ENCODE data around the gene M1AP. TPM values are rescaled to one million over a fixed set of nuclear protein-coding genes. Genes with fewer than 3 reads are reported as not detected.

The M1AP gene, protein sequence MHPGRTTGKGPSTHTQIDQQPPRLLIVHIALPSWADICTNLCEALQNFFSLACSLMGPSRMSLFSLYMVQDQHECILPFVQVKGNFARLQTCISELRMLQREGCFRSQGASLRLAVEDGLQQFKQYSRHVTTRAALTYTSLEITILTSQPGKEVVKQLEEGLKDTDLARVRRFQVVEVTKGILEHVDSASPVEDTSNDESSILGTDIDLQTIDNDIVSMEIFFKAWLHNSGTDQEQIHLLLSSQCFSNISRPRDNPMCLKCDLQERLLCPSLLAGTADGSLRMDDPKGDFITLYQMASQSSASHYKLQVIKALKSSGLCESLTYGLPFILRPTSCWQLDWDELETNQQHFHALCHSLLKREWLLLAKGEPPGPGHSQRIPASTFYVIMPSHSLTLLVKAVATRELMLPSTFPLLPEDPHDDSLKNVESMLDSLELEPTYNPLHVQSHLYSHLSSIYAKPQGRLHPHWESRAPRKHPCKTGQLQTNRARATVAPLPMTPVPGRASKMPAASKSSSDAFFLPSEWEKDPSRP
- total RNA-seq (2014; rRNA removed; shearing (Covaris generic)): not detected in 2 replicates

DNA sequence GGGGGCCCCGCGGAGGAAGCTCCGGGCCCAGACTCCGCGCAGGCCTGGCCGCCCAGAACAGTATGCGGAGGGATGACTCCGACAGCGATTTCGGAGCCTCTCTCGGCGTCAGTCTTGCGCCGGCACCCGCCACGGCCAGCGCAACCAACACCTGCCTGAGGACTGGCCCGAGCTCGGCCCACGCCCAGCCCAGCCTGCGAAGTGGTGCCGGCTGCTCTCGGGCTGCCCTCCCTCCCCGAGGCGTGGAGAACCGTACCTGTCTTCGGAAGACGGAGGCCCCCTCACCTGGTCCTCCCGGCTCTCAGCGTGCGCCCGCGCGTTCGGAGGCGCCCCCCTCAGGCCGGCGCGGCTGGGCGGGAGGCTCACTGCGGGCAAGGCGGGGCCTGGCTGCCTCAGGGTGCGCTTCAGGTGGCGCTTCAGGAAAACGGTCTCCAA lies at the start of gene M1AP:
Gene M1AP, minus strand, starts transcription at position 322 of the 435 bp plus-strand sequence. CDS start 8,055 bp downstream, outside the sequence.
- no peak for DNase-seq (ENCODE audit: low spot score)

DNA sequence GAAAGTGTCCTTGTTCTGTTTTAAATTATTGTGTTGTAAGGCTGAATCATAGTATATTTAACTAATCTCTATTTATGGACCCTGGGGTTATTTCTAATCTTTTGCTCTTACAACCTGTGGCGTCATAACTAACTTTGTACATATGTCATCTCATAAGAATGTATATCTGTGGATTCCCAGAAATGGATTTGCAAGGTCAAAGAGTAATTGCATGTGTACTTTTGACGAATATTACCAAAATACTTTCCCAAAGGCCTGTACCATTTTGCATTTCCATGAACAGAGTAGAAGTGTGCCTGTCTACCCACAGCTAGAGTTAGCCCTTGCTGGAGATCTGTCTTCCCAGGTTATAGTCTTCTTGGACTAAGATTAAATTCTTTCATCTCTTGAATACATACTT lies 48.7 kb upstream of the M1AP start:
- no peak for DNase-seq (ENCODE audit: low spot score)

DNA sequence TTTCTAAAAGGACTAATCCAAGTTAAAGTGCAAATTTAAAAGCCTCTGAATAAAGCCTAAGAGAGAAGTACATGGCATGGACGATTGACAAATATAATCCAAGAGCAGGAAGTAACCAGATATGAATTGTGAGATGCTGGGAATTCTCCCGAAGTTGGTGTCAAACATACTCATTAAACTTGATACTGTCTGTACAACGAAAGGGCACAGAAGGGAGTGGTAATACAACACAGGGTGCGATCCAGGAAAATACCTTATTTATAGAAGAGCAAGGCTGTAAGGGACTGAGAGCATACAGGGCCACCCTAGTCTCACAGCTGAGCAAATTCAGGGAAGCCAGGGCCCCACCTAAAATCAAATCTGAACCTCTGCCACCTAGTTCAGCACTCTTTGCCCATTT lies 47.5 kb upstream of the M1AP start:
- DNase-seq (ENCODE audit: low spot score): no peak

DNA sequence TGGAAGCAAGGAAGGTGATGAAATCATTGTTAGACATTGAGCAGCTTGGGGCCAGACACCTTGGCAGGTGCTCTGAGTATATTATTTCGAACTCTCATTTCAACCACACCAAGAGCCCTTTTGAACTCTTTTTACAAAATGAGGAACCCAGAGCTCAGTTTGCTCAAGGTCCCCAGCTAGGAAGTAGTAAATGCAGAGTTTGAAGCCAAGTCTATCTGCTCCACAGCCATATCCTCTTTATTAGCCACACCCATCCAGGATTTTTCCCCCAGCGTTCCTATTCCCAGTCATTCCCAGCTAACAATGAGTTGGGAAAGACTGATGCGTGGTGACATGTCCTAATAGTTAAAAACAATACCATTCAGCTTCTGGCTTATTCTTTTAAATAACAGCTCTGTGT lies 46.2 kb upstream of the M1AP start:
- DNase-seq (ENCODE audit: low spot score): no peak

DNA sequence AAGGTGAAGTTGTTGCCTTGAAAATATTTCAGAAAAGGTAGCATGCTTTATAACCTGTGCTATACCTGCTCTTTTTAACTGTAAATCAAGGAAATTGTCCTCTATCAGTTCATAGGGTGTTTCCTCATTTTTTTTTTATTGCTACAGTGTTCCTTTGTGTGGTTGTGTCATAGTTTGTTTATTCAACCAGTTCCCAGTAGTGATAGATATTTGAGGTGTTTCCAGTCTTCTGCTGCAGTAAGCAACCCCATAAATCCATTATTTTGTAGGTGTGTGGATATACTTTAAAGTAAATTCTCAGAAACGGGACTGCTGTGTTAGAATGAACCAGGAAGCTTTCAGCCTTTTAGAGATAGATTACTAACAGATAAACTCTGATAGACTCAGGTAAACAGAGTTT lies 45.5 kb upstream of the M1AP start:
- no peak for DNase-seq (ENCODE audit: low spot score)

DNA sequence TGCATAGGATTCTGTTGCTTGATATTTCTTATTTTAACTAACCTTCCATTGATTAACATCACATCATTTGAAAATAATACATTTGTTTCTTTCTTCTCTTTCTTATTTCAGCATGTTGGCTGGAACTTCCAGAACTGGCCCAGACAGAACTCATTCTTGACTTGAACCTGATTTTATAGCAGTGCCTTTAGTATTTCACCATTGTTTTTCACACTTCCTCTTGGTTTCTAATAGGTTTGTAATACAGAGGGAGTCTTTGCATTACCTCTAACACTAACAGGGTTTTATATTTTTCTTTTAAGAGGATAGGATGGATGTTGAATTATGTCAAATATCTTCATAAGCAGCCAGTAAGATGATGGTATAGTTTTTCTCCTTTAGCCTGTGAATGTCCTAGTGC lies 45.1 kb upstream of the M1AP start:
- no peak for DNase-seq (ENCODE audit: low spot score)

DNA sequence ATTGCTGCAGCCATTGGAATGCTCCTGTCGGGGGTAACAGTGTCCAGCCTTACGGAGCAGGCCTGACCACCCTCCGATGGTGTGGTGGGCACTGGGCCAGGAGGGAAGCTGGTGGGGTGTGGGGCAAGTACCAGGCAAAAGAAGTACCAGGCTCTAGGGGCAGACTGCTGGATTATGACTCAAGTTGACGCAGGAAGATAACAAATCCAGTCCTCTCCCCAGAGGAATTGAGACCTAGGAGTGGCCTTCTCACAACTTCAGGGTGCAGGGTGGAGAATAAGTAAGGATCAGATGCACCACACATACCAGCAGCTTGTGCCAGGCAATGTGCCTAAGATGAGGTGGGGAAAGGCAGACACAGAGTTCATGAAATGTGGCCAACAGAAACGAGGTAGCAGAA lies 43.8 kb upstream of the M1AP start:
- DNase-seq (ENCODE audit: low spot score): no peak

DNA sequence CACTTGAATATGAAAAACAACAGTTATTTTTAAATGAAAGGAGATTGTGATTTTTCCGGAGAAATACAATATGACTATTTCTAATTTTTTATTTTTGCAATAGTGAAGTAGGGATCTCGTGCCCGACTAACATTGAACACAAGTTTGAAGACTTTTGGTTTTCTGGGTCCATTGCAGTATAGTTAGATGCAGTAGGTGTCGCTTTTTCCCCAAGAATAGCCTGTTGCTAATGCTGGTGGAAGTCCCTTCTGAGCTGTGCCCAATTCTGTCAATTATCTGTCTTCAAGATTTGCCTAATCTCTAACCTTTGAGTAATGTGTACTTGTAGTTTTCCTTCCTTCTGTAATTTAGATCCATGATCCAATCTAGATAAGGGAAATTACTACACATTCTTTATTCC lies 42.4 kb upstream of the M1AP start:
- peak; percentile 66 for DNase-seq (ENCODE audit: low spot score)

DNA sequence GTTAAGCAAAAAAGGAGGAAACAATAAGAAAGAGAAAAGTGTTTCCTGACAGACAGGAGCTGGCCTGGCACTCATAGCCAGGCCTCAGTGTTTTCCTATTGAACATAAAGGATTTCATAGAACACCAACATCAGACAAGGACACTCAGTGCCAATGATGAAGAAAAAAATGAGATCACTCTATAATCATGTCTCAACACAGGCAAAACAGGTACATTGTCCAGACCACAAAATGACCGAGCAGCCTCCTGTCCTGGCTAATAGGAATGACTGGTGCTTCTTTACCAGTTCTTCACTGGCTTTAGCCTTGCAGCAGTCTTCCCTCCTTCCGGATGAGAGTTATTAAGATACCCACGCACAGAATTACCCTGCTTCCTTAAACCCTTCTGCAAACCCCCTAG lies 41.5 kb upstream of the M1AP start:
- no peak for DNase-seq (ENCODE audit: low spot score)

DNA sequence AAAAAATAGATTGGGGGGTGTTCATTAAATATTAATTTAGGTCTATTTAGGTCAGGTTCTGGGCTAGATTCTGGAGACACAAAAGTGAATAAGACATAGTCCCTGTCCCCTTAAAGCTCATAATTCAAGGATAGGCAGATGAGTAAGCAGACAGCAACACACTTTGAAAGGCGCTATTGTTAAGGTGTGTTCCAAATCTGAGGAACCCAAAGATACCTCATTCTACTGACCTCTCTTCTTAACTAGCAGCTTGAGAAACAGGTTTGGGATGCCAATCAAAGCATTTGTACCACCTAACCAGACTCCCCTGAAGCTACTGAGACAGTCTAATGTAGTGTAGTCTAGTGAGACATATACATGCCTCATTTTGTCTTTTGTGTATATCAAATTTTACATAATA lies 40.8 kb upstream of the M1AP start:
- DNase-seq (ENCODE audit: low spot score): no peak

DNA sequence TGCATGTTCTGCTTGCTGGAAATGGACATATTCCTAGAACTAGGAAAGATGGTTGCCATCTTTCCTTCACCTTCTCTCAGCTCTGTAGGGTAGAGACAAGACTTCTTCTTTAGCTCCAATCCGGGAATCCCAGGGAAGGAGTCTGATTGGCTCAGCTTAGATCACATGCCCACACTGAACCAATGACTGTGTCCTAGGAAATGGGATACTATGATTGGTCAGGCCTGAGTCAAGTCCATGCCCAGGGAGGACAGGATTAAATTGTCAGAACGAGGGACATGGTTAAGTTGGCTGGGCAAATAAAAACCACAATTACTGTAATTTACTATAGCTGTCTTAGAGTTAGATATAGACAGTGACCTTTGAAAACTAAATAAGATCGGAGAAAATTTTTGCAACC lies 37.3 kb upstream of the M1AP start:
- no peak for DNase-seq (ENCODE audit: low spot score)

DNA sequence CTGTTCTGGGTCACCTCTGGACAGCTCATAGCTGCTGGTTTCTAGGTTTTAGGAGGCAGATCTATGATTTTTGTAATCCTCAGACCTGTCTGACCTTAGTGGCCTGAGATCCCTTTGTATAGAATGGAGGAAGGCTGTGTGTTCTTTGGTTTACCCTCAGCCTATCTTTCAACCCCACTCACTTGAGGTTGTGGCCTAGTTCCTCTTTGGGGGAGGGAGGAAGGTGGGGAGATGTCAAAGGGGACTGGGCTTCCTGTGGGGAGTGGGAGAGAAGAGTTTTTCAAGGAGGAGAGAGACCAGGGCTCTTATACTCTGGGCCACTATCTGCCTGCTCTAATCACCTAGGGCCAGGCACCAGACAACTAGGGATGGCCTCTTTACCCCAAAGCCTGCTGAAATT lies 34.4 kb upstream of the M1AP start:
- DNase-seq (ENCODE audit: low spot score): no peak

DNA sequence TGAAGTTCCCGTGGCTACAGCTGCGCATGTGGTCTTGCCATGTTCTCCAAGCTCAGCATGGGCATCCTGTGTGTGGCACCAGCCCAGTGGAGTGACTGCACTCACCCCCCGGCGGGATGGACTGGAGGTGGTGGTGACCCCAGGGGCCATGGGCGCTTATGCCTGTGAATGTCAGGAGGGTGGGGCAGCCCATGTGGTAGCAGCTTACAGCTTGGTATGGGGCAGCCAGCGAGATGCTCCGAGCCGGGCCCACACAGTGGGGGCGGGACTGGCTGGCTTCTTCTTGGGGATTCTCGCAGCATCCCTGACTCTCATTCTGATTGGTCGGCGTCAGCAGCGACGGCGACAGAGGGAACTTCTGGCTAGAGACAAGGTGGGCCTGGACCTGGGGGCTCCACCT lies 31.5 kb upstream of the M1AP start:
- no peak for DNase-seq (ENCODE audit: low spot score)

DNA sequence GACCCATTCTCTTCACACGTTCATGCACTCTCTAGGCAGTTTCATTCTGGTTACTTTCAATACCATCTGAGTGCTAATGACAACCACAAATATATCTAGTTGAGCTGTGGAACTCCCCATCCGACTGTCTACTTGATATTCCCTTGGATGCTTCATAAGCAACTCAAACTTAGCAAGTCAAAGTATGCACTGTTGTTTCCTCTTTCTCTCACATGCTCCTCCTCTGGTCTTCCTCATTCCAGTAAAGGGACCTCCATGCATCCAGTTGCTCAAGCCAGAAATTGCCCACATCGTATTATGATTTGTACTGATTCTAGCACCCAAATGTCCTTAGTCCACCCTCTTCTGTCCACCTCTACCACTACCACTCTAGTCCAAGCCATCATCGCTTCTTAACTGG lies 28.2 kb upstream of the M1AP start:
- no peak for DNase-seq (ENCODE audit: low spot score)

DNA sequence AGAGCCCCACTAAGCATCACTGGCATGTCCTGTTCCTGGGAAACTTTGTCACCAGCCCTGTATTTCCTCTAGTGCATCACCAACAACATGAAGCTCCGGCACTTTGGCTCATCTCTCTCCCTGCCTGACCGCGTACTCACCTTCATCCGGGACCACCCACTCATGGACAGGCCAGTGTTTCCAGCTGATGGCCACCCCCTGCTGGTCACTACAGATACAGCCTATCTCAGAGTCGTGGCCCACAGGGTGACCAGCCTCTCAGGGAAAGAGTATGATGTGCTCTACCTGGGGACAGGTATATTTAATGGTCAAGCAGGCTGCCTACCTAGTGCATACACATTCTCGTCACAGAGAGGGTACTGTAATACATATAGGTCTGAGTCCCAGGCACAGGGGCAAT lies 27.0 kb upstream of the M1AP start:
- DNase-seq (ENCODE audit: low spot score): no peak

DNA sequence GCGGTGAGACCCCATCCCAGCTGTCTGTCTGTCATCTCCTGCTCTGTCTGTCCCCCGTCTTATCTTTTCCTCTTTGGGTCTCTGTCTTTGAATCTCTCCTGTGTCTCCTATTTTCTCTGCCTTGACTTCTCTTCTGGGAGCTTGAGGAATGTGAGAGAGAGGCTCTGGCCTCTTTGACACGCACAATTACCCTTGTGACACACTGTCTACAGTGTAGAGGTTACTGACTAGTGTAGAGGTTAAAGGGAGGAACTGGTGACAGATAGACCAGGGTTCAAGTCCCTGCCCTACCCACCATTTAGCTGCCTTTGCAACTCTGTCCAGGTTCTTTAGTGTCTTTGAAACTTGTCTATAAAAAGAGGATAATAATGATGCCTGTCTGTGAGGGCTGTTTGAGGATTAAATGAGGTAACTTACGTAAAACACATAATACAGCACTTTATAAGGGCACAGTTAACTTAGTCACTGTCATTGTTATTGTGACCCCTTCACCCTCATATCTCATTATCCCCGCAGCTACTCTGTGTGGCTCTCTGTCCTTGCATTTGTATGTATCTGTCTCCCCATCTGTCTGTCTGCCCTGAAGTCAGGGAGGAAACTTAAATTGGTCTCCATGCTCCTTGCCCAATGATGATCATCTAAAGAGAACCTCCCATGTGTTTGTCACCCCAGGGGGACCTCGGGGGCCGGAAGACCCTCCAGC lies 25.8 kb upstream of the M1AP start:
- no peak for DNase-seq (ENCODE audit: low spot score)

DNA sequence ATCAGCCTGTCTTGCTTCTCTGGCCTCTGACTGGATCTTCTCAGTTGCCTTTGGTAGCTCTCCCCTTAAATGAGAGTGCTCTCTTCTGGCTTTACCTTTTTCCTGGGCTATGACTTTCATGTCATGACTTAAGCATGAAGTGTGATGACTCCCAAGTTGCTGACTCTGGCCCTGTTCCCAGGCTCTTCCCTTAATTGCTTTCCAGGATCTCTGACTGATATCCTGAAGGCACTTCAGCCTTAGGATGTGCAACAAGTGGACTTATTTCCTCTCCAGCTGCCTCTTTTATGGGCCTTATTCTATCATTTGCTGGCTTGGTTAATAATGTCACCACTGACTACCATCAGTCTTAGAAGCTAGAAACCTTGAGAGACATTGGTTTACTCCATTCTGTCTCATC lies 23.3 kb upstream of the M1AP start:
- peak; percentile 63 for DNase-seq (ENCODE audit: low spot score)

DNA sequence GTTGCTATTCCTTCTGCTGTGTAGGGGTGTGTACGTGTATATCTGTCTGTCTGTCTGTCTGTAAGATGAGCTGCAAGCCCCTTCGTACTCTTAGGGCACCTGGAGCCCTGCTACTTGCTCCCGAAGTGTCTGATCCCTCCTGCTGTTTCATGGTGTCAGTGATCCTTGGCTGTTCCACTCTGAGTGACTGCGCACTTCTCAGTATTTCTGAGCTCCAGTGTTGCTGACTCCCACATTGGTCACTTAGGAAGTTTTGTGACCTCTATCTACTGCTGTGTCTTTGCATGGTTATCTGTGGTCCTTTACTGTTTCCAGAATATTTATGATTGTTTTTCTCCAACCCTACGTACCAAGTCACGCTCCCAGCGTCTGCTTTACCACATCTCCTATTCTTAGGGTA lies 22.1 kb upstream of the M1AP start:
- no peak for DNase-seq (ENCODE audit: low spot score)

DNA sequence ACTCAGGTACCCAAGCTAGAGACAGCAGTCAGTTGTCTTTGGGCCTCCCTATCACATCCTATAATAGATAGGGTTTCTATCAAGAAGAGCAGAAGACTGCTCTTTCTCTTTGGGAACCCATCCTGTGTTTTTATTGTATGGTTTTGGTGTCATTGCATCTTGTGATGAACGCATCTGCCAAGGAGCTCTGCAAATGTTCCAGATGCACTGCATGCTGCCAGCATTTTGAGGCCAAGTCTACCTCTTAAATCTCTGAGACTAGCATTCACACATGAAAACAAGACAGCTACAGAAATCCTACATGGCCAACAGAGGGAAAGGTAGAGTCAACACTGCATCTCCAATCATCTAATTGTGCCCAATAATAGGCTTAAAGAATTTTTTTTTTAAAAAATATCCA lies 20.0 kb upstream of the M1AP start:
- no peak for DNase-seq (ENCODE audit: low spot score)

DNA sequence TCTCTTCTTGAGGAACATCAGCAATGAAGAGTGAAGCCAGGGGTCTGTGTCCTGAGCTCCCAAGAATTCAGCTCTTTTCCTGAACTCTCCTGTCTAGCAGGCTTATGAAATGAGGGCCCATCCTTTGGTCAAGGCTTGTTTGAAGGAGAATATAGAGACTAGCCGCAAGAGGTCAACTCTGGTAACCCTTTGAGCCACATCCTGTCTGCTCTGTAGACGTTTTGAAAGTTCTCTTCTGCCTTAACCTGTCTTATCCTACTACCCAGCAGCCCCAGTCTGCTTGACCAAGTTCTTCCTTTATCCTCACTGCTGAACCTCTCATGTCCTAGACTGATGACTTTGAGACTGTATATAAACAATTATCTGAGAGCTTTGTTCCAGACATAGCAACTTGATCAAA lies 11.3 kb upstream of the M1AP start:
- no peak for DNase-seq (ENCODE audit: low spot score)

DNA sequence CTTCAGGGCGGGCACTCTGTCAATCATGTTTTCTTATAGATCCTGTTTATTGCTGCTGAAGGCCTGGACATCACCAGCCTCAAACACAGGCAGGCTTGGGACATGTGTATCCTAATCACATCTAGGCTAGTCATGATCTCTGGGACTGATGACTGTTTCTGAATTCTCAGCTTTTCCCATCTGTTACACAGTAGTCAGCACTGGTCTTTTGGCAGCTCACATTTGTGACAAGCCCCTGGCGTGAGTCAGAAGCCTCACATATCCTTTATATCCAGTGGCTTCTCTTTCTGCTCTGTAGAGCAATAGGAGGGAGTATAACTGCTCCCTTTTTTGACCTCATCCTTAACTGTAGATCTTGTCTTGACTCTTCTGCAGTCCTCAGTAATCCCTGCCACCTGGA lies 10.4 kb upstream of the M1AP start:
- no peak for DNase-seq (ENCODE audit: low spot score)

DNA sequence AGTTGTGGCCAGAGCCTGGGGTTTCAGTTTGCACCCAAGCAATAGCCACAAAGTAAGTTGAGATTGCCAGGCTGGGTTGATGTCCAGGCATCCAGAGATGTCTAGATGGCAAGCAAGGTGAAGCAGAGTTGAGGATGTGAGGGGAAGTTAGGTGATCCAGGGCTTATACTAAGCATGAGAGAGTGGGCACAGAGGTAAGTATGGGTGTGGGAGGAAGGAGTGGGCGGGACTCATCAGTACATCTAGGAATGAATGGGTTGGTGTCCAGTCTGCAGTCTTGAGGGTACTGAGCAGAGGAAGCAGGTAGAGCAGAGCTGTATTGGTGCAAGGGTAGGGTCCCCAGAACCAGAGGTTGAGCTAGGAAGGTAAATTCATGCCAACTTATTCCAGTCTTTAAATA lies 7.4 kb upstream of the M1AP start:
- DNase-seq (ENCODE audit: low spot score): no peak

All from A172 (cell line).